ENCODE data around the gene MYCL. TPM values are rescaled to one million over a fixed set of nuclear protein-coding genes. Genes with fewer than 3 reads are reported as not detected.

MYCL gene
- total and polyA plus RNA-seq, 4 experiments from 2014 or later, result 0.19 to 0.20 TPM; not detected in 2

DNA sequence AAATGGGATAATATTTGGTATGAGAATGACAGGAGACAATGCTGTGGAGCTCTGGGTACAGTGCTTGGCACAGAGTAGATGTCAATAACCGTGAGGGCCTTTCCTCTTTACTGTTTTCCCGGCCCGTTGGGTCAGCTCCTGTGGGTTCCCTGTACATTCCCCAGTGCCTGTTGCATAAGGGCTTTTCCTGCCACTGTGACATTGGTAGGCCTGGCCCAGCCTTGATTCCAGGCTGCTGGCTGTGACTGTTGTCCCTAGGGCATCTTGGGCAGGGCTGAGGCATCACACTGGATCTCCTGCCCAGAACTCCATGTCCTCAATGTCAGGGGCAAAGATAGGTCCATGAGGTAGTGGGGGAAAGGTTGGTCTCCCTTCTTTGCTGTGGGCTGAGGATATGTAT, 25.8 kb upstream of the MYCL start:
- H3K27ac Mint-ChIP-seq, result peak overlapping the region in 1 of 7 donors; percentile 1
- no peaks in the 10 kb centered on the region for H3K9me3 Mint-ChIP-seq
- Histone ChIP-seq H3K4me3 (ENCODE audit: low read length in 2 of 2) (no peak overlapping the region), H3K27ac (ENCODE audit: low read depth, low read length) (no peak overlapping the region), H3K4me1 (ENCODE audit: insufficient read depth, low read length) (no peaks in the 10 kb centered on the region), H3K27me3 (ENCODE audit: insufficient read depth, low read length) (no peaks in the 10 kb centered on the region), H3K36me3 (ENCODE audit: insufficient read depth, low read length) (no peaks in the 10 kb centered on the region), H3K9me3 (ENCODE audit: control insufficient read depth in 1 of 2, low read length in 2 of 2) (no peaks in the 10 kb centered on the region)
- H3K4me1 Mint-ChIP-seq, result peaks cover 0 to 6% (median 0%) of the 10 kb centered on the region in 4 donors
- POLR2A ChIA-PET (ENCODE audit: partially characterized antibody), result no interaction called here
- intact Hi-C loops (cut with micrococcal nuclease), result no loop called here
- peaks cover 1 to 2% of the 10 kb centered on the region in 2 donors for H3K27me3 Mint-ChIP-seq
- CTCF ChIA-PET (ENCODE audit: partially characterized antibody), result interaction anchor here (1.0 to 1.4 kb wide), 2 partner anchors 10 to 25 kb away, joined by 3 read pairs; partner anchors contain the start of gene MYCL
- DNase-seq, result no peak
- no peak overlapping the region for H3K4me3 Mint-ChIP-seq
- no peaks in the 10 kb centered on the region for H3K36me3 Mint-ChIP-seq

DNA sequence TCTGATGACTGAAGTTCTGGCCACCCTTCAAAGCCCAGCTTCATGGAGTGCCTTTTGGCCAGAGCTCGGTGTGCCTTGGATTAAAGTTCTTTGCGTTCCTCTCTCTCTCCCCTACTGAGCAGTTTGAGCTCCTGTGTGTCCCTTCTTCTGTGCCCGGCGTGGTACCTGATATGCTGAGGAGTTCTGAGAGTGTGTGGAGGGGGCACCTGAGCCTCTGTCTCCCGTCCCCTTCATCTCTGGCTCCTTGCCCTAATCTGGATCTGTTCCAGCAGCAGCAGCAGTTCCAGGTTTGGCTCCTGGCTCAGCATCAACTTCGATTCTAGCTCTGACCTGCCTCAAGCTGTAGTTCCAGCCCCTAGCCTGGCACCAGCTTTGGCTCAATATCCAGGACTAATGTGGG, 25.1 kb upstream of the MYCL start:
- ChIA-PET POLR2A (ENCODE audit: partially characterized antibody) (no interaction called here), CTCF (ENCODE audit: partially characterized antibody) (interaction anchor here (1.0 to 1.7 kb wide), 3 partner anchors 9 to 25 kb away, joined by 3 to 4 read pairs (median 3); partner anchors contain the start of gene MYCL)
- Histone ChIP-seq H3K27me3 (ENCODE audit: insufficient read depth, low read length) (no peaks in the 10 kb centered on the region), H3K4me3 (ENCODE audit: low read length in 2 of 2) (no peak overlapping the region), H3K4me1 (ENCODE audit: insufficient read depth, low read length) (no peaks in the 10 kb centered on the region), H3K9me3 (ENCODE audit: control insufficient read depth in 1 of 2, low read length in 2 of 2) (no peaks in the 10 kb centered on the region), H3K36me3 (ENCODE audit: insufficient read depth, low read length) (no peaks in the 10 kb centered on the region), H3K27ac (ENCODE audit: low read depth, low read length) (no peak overlapping the region)
- intact Hi-C loops (cut with micrococcal nuclease), result no loop called here
- H3K36me3 Mint-ChIP-seq, result no peaks in the 10 kb centered on the region
- no peaks in the 10 kb centered on the region for H3K9me3 Mint-ChIP-seq
- no peak overlapping the region for H3K4me3 Mint-ChIP-seq
- DNase-seq, result no peak
- peaks cover 3 to 4% of the 10 kb centered on the region in 2 donors for H3K27me3 Mint-ChIP-seq
- peak overlapping the region in 1 of 7 donors; percentile 24 for H3K27ac Mint-ChIP-seq
- peaks cover 0 to 6% (median 0%) of the 10 kb centered on the region in 4 donors for H3K4me1 Mint-ChIP-seq

DNA sequence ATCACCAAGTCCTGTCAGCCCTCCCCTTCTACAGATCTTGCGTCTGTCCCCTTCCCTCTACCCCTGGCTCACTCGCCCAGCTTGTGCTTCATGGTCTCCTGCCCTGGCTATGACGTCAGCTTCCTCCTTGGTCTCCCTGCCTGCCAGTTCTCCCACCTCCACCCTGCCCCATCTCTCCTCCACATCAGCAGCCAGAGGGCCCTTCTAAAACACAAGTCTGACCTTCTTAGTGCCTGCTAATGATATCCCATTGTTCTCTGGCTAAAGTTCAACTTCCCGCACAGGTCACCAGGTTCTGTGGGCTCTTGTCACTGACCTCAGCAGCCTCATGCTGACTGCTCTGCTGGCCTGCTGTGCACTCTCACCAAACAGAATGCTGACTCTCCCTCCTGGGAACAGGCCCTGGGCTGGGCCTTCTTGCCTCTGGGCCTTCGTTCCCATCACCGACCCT, 24.7 kb upstream of the MYCL start:
- intact Hi-C loops (cut with micrococcal nuclease), result no loop called here
- Mint-ChIP-seq H3K4me3 (no peak overlapping the region), H3K36me3 (no peaks in the 10 kb centered on the region), H3K27ac (peak overlapping the region in 2 of 7 donors; percentile 24 to 52), H3K9me3 (no peaks in the 10 kb centered on the region), H3K4me1 (peaks cover 0 to 6% (median 0%) of the 10 kb centered on the region in 4 donors), H3K27me3 (peaks cover 3 to 4% of the 10 kb centered on the region in 2 donors)
- H3K36me3 ChIP-seq (ENCODE audit: insufficient read depth, low read length), result no peaks in the 10 kb centered on the region
- no peaks in the 10 kb centered on the region for H3K27me3 ChIP-seq (ENCODE audit: insufficient read depth, low read length)
- H3K4me3 ChIP-seq (ENCODE audit: low read length in 2 of 2), result no peak overlapping the region
- no peaks in the 10 kb centered on the region for H3K9me3 ChIP-seq (ENCODE audit: control insufficient read depth in 1 of 2, low read length in 2 of 2)
- H3K27ac ChIP-seq (ENCODE audit: low read depth, low read length), result no peak overlapping the region
- POLR2A ChIA-PET (ENCODE audit: partially characterized antibody), result no interaction called here
- DNase-seq, result no peak
- H3K4me1 ChIP-seq (ENCODE audit: insufficient read depth, low read length), result no peaks in the 10 kb centered on the region
- CTCF ChIA-PET (ENCODE audit: partially characterized antibody), result interaction anchor here (1.2 to 12.7 kb wide), 4 partner anchors 8 to 103 kb away, joined by 3 to 168 read pairs (median 4); partner anchors contain the start of gene MYCL

DNA sequence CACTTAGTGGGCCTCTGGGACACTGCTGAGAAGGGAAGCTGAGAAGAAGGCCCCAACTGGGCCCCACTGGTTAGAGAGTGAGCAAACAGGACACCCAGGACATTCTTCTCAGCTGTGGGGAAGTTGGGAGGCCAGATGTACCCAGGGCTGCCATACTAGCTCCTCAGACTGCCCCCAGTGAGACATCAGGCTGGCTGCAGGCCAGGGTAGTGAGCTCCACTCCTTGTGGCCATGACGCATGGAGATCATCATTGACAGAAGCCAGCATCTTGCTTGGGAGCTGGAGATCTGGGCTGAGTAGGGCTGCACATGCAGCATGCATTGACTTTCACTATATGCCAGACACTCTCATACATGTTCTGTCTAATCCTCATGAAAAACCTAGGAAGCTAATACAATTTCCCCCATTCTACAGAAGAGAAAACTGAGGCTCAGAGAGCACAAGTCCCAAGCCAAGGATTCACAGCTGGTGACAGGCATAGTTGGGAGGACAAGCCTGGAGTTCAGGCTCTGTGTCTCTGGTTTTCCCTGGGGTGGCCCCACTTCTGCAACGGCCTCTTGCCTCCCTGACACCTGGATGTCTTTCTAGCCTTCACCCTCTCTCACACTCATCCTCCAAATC, 24.1 kb upstream of the MYCL start:
- Mint-ChIP-seq H3K27ac (peak overlapping the region in 1 of 7 donors; percentile 52), H3K9me3 (no peaks in the 10 kb centered on the region), H3K27me3 (peaks cover 3 to 4% of the 10 kb centered on the region in 2 donors), H3K4me3 (no peak overlapping the region), H3K36me3 (no peaks in the 10 kb centered on the region), H3K4me1 (peaks cover 0 to 6% (median 0%) of the 10 kb centered on the region in 4 donors)
- no peak for DNase-seq
- H3K4me1 ChIP-seq (ENCODE audit: insufficient read depth, low read length), result no peaks in the 10 kb centered on the region
- intact Hi-C loops (cut with micrococcal nuclease), result no loop called here
- H3K36me3 ChIP-seq (ENCODE audit: insufficient read depth, low read length), result no peaks in the 10 kb centered on the region
- no peak overlapping the region for H3K4me3 ChIP-seq (ENCODE audit: low read length in 2 of 2)
- H3K9me3 ChIP-seq (ENCODE audit: control insufficient read depth in 1 of 2, low read length in 2 of 2), result no peaks in the 10 kb centered on the region
- no peaks in the 10 kb centered on the region for H3K27me3 ChIP-seq (ENCODE audit: insufficient read depth, low read length)
- CTCF ChIA-PET (ENCODE audit: partially characterized antibody), result interaction anchor here (1.2 to 12.7 kb wide), 3 partner anchors 24 to 104 kb away, joined by 3 to 168 read pairs (median 4); partner anchors contain the start of gene MYCL
- POLR2A ChIA-PET (ENCODE audit: partially characterized antibody), result no interaction called here
- H3K27ac ChIP-seq (ENCODE audit: low read depth, low read length), result no peak overlapping the region

GRCh38 chr1:39922251-39922688, 20.6 kb upstream of the MYCL start:
- no peaks in the 10 kb centered on the region for H3K27me3 ChIP-seq (ENCODE audit: insufficient read depth, low read length)
- Mint-ChIP-seq H3K27ac (no peak overlapping the region), H3K9me3 (no peaks in the 10 kb centered on the region), H3K4me3 (no peak overlapping the region), H3K4me1 (peaks cover 0 to 6% (median 0%) of the 10 kb centered on the region in 4 donors), H3K27me3 (peaks cover 3 to 5% of the 10 kb centered on the region in 2 donors), H3K36me3 (no peaks in the 10 kb centered on the region)
- intact Hi-C loops (cut with micrococcal nuclease), result no loop called here
- no peak overlapping the region for H3K4me3 ChIP-seq (ENCODE audit: low read length in 2 of 2)
- no peaks in the 10 kb centered on the region for H3K9me3 ChIP-seq (ENCODE audit: control insufficient read depth in 1 of 2, low read length in 2 of 2)
- no peaks in the 10 kb centered on the region for H3K4me1 ChIP-seq (ENCODE audit: insufficient read depth, low read length)
- CTCF ChIA-PET (ENCODE audit: partially characterized antibody), result interaction anchor here (5.1 to 12.7 kb wide), 2 partner anchors 49 to 109 kb away, joined by 107 to 168 read pairs; no protein-coding TSS in a partner anchor
- POLR2A ChIA-PET (ENCODE audit: partially characterized antibody), result no interaction called here
- H3K27ac ChIP-seq (ENCODE audit: low read depth, low read length), result no peak overlapping the region
- no peak for DNase-seq
- H3K36me3 ChIP-seq (ENCODE audit: insufficient read depth, low read length), result no peaks in the 10 kb centered on the region

DNA sequence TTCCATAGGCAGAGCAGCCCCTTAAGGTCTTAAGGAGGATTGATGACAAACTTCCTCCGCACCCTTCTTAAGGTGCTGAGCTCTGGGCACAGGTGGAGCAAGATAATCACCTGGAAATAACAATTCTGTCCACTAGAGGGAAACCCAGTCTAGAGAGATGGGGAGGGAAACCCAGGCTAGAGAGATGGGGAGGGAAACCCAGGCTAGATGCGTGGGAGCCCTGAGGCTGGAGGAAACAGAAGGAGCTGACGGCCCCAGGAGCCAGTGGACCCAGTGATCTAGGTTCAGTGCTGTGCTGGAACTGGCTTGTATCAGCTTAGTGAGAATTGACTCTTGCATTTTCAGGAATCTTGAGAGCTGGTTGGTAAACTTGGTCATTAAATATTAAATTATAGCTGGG, 17.8 kb upstream of the MYCL start:
- Histone ChIP-seq H3K27ac (ENCODE audit: low read depth, low read length) (no peak overlapping the region), H3K4me1 (ENCODE audit: insufficient read depth, low read length) (no peaks in the 10 kb centered on the region), H3K36me3 (ENCODE audit: insufficient read depth, low read length) (no peaks in the 10 kb centered on the region), H3K27me3 (ENCODE audit: insufficient read depth, low read length) (no peaks in the 10 kb centered on the region), H3K4me3 (ENCODE audit: low read length in 2 of 2) (no peak overlapping the region), H3K9me3 (ENCODE audit: control insufficient read depth in 1 of 2, low read length in 2 of 2) (no peaks in the 10 kb centered on the region)
- Mint-ChIP-seq H3K9me3 (no peaks in the 10 kb centered on the region), H3K27ac (no peak overlapping the region), H3K27me3 (peaks cover 3 to 5% of the 10 kb centered on the region in 2 donors), H3K4me1 (no peaks in the 10 kb centered on the region), H3K4me3 (no peak overlapping the region), H3K36me3 (no peaks in the 10 kb centered on the region)
- POLR2A ChIA-PET (ENCODE audit: partially characterized antibody), result interaction anchor here (0.7 to 1.6 kb wide), 4 partner anchors 113 to 157 kb away, joined by 3 to 8 read pairs (median 3); partner anchors contain the start of gene CAP1
- peak; percentile 48 to 70 (median 67) for DNase-seq
- CTCF ChIA-PET (ENCODE audit: partially characterized antibody), result interaction anchor here (0.9 to 12.7 kb wide), 29 partner anchors 9 to 309 kb away, joined by 3 to 168 read pairs (median 4); partner anchors contain the start of genes CAP1, MFSD2A and MYCL
- intact Hi-C loops (cut with micrococcal nuclease), result loop anchor here (1.0 kb wide), 2 partner anchors 54 to 113 kb away; no protein-coding TSS in a partner anchor

DNA sequence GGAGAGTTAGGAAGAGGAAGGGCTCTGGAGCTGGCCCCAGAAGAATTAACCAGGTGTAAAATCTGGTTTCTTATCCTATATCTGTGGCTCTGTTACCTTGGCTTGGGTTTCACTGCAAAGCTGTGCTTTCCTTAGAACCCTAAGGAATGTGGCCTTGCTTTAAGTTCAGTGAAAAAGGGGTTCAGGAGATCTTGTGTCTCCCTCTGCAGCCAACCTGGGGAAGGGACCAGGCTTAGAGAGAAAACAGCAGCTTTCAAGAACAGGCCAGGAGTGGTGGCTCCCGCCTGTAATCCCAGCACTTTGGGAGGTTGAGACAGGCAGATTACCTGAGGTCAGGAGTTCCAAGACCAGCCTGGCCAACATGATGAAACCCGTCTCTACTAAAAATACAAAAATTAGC, 16.1 kb upstream of the MYCL start:
- Mint-ChIP-seq H3K27me3 (peaks cover 3% of the 10 kb centered on the region in 2 donors), H3K9me3 (no peaks in the 10 kb centered on the region), H3K4me1 (no peaks in the 10 kb centered on the region), H3K36me3 (no peaks in the 10 kb centered on the region), H3K4me3 (no peak overlapping the region), H3K27ac (peak overlapping the region in 1 of 7 donors; percentile 37)
- POLR2A ChIA-PET (ENCODE audit: partially characterized antibody), result no interaction called here
- Histone ChIP-seq H3K36me3 (ENCODE audit: insufficient read depth, low read length) (no peaks in the 10 kb centered on the region), H3K9me3 (ENCODE audit: control insufficient read depth in 1 of 2, low read length in 2 of 2) (no peaks in the 10 kb centered on the region), H3K27ac (ENCODE audit: low read depth, low read length) (no peak overlapping the region), H3K4me1 (ENCODE audit: insufficient read depth, low read length) (no peaks in the 10 kb centered on the region), H3K4me3 (ENCODE audit: low read length in 2 of 2) (no peak overlapping the region), H3K27me3 (ENCODE audit: insufficient read depth, low read length) (no peaks in the 10 kb centered on the region)
- DNase-seq, result no peak
- intact Hi-C loops (cut with micrococcal nuclease), result no loop called here
- CTCF ChIA-PET (ENCODE audit: partially characterized antibody), result interaction anchor here (0.7 to 12.7 kb wide), 6 partner anchors 9 to 510 kb away, joined by 3 to 168 read pairs (median 7); no protein-coding TSS in a partner anchor
